OCI-LY7 (cell line): ENCODE data around the gene DDX51. TPM values are rescaled to one million over a fixed set of nuclear protein-coding genes. Genes with fewer than 3 reads are reported as not detected.

Source experiments
- BruUV-seq: library from RNA; stranded (reverse); fragments of 400-500 nt; replicated peaks from 2 replicates; lab custom pipeline; 2021; lab: Mats Ljungman, UMichigan
- CTCF ChIA-PET: fragments of 300-600 bp; sonication (Branson Sonifier 250); formaldehyde crosslinking; loops from one replicate; lab custom pipeline; 2022; ENCODE audit warnings: antibody characterized with exemption; ENCODE audit not compliant: unreplicated experiment; lab: Charles Lee
- POLR2A ChIA-PET: fragments of 300-600 bp; sonication (Branson Sonifier 250); formaldehyde crosslinking; loops from one replicate; lab custom pipeline; 2022; ENCODE audit warnings: antibody characterized with exemption; lab: Charles Lee
- DNase-seq: peaks from one replicate; pipeline ENCODE4 v3.0.0-alpha.2; 2015; ENCODE audit warnings: low spot score
- H2AFZ ChIP-seq: fragments of 200-600 bp; sonication (generic), shearing (Covaris generic); 2 replicates; pipeline ENCODE4 v1.6.1; 2014; ENCODE audit warnings: mild to moderate bottlenecking, antibody characterized with exemption, low read length, moderate library complexity
- H3K27ac ChIP-seq: fragments of 200-600 bp; sonication (generic); 2 replicates; pipeline ENCODE4 v1.5.1; 2014; ENCODE audit warnings: mixed run types, low read depth, mild to moderate bottlenecking, moderate library complexity, low read length, inconsistent platforms; ENCODE audit not compliant: poor library complexity, severe bottlenecking
- H3K36me3 ChIP-seq: fragments of 200-600 bp; sonication (generic); 2 replicates; pipeline ENCODE4 v1.6.1; 2014; ENCODE audit warnings: mild to moderate bottlenecking, antibody characterized with exemption, low read length, moderate library complexity, mixed read lengths; ENCODE audit not compliant: insufficient read depth
- H3K4me1 ChIP-seq: fragments of 200-600 bp; sonication (generic); 2 replicates; pipeline ENCODE4 v1.5.1; 2014; ENCODE audit warnings: mild to moderate bottlenecking, low read length; ENCODE audit not compliant: insufficient read depth, poor library complexity, severe bottlenecking
- H3K4me2 ChIP-seq: fragments of 200-600 bp; sonication (generic); 2 replicates; pipeline ENCODE4 v1.6.1; 2014; ENCODE audit warnings: mild to moderate bottlenecking, low read length
- H3K4me3 ChIP-seq: fragments of 200-600 bp; sonication (generic); 2 replicates; pipeline ENCODE4 v1.5.1; 2014; ENCODE audit warnings: mild to moderate bottlenecking, low read depth, low read length; ENCODE audit not compliant: poor library complexity, severe bottlenecking
- H3K79me2 ChIP-seq: fragments of 200-600 bp; sonication (generic); 2 replicates; pipeline ENCODE4 v1.6.1; 2016; ENCODE audit warnings: low read depth, mild to moderate bottlenecking, low read length, moderate library complexity, mixed read lengths; ENCODE audit not compliant: insufficient read depth
- H3K9me2 ChIP-seq: fragments of 200-600 bp; sonication (generic); 2 replicates; pipeline ENCODE4 v1.6.1; 2016; ENCODE audit warnings: mild to moderate bottlenecking, low read length, mixed read lengths; ENCODE audit not compliant: insufficient read depth
- H3K9me3 ChIP-seq: fragments of 200-600 bp; sonication (generic); 2 replicates; pipeline ENCODE4 v1.6.1; 2014; ENCODE audit warnings: mild to moderate bottlenecking, mixed run types, low read length, mixed read lengths
- H4K20me1 ChIP-seq: fragments of 200-600 bp; sonication (generic); 2 replicates; pipeline ENCODE4 v1.6.1; 2014; ENCODE audit warnings: mild to moderate bottlenecking, antibody characterized with exemption, low read length, moderate library complexity, mixed read lengths; ENCODE audit not compliant: insufficient read depth
- CTCF ChIP-seq: fragments of 200-600 bp; sonication (generic); conservative IDR thresholded peaks from 2 replicates; pipeline ENCODE4 v1.5.1; 2014; ENCODE audit warnings: mild to moderate bottlenecking, antibody characterized with exemption, low read length, moderate library complexity, mixed read lengths
- EZH2phosphoT487 ChIP-seq: fragments of 200-600 bp; sonication (generic); IDR thresholded peaks from 2 replicates; pipeline ENCODE4 v1.6.1; 2018; ENCODE audit warnings: low read depth, borderline replicate concordance, mild to moderate bottlenecking, mixed run types, antibody characterized with exemption, low read length, moderate library complexity, mixed read lengths
- intact Hi-C: fragments of 100-400 bp; cut with micrococcal nuclease; formaldehyde crosslinking; loops from one replicate; pipeline ENCODE4 v1.10.0; 2022; ENCODE audit not compliant: unreplicated experiment
- total RNA-seq, 2 experiments: library from RNA; depleted of rRNA in 1 of 2; stranded (reverse); fragments of >200 nt in 1 of 2; shearing (Covaris generic) in 1 of 2; gene quantifications; 2 replicates each; pipeline ENCODE4 v1.2.3, GENCODE V29; 2014 to 2022

Gene DDX51
- total RNA-seq, 2 experiments from 2014 or later = 47.1 to 63.1 TPM

- no TSS peak for BruUV-seq
- intact Hi-C loops = no loop called here
- no peak for TF ChIP-seq EZH2phosphoT487
- TF ChIP-seq CTCF = no peak
Measured at GRCh38 chr12:132157733-132158409, 13.8 kb upstream of the DDX51 start.

GRCh38 chr12:132156573-132157325 lies 12.6 kb upstream of the DDX51 start:
- H2AFZ ChIP-seq = no peak overlapping the region
- H3K9me2 ChIP-seq = no peaks in the 10 kb centered on the region
- H3K9me3 ChIP-seq = peaks cover 24% of the 10 kb centered on the region
- DNase-seq = no peak
- BruUV-seq = no TSS peak
- no peak overlapping the region for H3K27ac ChIP-seq
- TF ChIP-seq EZH2phosphoT487 (no peak), CTCF (no peak)
- no peak overlapping the region for H3K4me3 ChIP-seq
- no peak overlapping the region for H3K4me2 ChIP-seq
- intact Hi-C loops = no loop called here
- H3K36me3 ChIP-seq = peaks cover 56% of the 10 kb centered on the region
- ChIA-PET POLR2A (no interaction called here), CTCF (no interaction called here)
- H3K79me2 ChIP-seq = no peaks in the 10 kb centered on the region
- H4K20me1 ChIP-seq = no peaks in the 10 kb centered on the region
- no peaks in the 10 kb centered on the region for H3K4me1 ChIP-seq

More at GRCh38 chr12:132157733-132158409, 13.8 kb upstream of the DDX51 start:
- DNase-seq = no peak
- POLR2A ChIA-PET = no interaction called here
- Histone ChIP-seq H3K27ac (no peak overlapping the region), H3K4me2 (no peak overlapping the region), H2AFZ (no peak overlapping the region), H3K4me1 (no peaks in the 10 kb centered on the region), H3K4me3 (no peak overlapping the region), H3K9me2 (no peaks in the 10 kb centered on the region), H3K79me2 (no peaks in the 10 kb centered on the region), H3K9me3 (peaks cover 24% of the 10 kb centered on the region), H3K36me3 (peaks cover 45% of the 10 kb centered on the region), H4K20me1 (no peaks in the 10 kb centered on the region)
- CTCF ChIA-PET = no interaction called here
